NCI-H2081 (cell line): ENCODE results near the gene MPPED2.
"Not testable (repeated sequence)": the region's sequence is repeated elsewhere in the genome, so short reads cannot be mapped to it uniquely, and the experiment has no call there.

Source experiments
- DNase-seq, 2 experiments: peaks; one replicate each; lab custom pipeline; 2025; lab: John Stamatoyannopoulos, UW

MPPED2 gene

GRCh38 chr11:30578406-30578805, 7.7 kb downstream of the MPPED2 start:
- no peak for DNase-seq

- no peak for DNase-seq
These were observed 12.2 kb downstream of the MPPED2 start for GRCh38 chr11:30573951-30574350.

- no peak for DNase-seq
These were observed 17.2 kb downstream of the MPPED2 start for GRCh38 chr11:30568931-30569330.

- DNase-seq, result no peak
These were observed 18.5 kb downstream of the MPPED2 start for GRCh38 chr11:30567644-30568043.

- no peak for DNase-seq
These were observed 19.0 kb downstream of the MPPED2 start for GRCh38 chr11:30567120-30567519.

GRCh38 chr11:30566482-30566881, 19.7 kb downstream of the MPPED2 start:
- no peak for DNase-seq

GRCh38 chr11:30565027-30565426, 21.1 kb downstream of the MPPED2 start:
- DNase-seq, result no peak

- no peak for DNase-seq
These were observed 24.3 kb downstream of the MPPED2 start for GRCh38 chr11:30561691-30562415.

- DNase-seq, result no peak
These were observed 25.7 kb downstream of the MPPED2 start for GRCh38 chr11:30560206-30561106.

GRCh38 chr11:30559004-30559403, 27.1 kb downstream of the MPPED2 start:
- DNase-seq, result no peak

- DNase-seq, result not testable (repeated sequence)
These were observed 31.6 kb downstream of the MPPED2 start for GRCh38 chr11:30554587-30554986.

- DNase-seq, result no peak
These were observed 32.5 kb downstream of the MPPED2 start for GRCh38 chr11:30553521-30554110.

- DNase-seq, result no peak
These were observed 33.3 kb downstream of the MPPED2 start for GRCh38 chr11:30552839-30553238.

- DNase-seq, result no peak
These were observed 36.1 kb downstream of the MPPED2 start for GRCh38 chr11:30550022-30550542.

- DNase-seq, result no peak
These were observed 36.6 kb downstream of the MPPED2 start for GRCh38 chr11:30549565-30549964.

GRCh38 chr11:30546334-30546733, 39.8 kb downstream of the MPPED2 start:
- no peak for DNase-seq

- DNase-seq, result no peak
These were observed 40.6 kb downstream of the MPPED2 start for GRCh38 chr11:30545507-30545906.

- DNase-seq, result no peak
These were observed 43.1 kb downstream of the MPPED2 start for GRCh38 chr11:30543066-30543465.

GRCh38 chr11:30540781-30541180, 45.4 kb downstream of the MPPED2 start:
- no peak for DNase-seq

GRCh38 chr11:30538251-30538650, 47.9 kb downstream of the MPPED2 start:
- DNase-seq, result no peak

- no peak for DNase-seq
These were observed 50.3 kb downstream of the MPPED2 start for GRCh38 chr11:30535818-30536217.

GRCh38 chr11:30533445-30533947, 52.7 kb downstream of the MPPED2 start:
- DNase-seq, result no peak
